Measurements from ENCODE around the gene SNRNP27.

DNA sequence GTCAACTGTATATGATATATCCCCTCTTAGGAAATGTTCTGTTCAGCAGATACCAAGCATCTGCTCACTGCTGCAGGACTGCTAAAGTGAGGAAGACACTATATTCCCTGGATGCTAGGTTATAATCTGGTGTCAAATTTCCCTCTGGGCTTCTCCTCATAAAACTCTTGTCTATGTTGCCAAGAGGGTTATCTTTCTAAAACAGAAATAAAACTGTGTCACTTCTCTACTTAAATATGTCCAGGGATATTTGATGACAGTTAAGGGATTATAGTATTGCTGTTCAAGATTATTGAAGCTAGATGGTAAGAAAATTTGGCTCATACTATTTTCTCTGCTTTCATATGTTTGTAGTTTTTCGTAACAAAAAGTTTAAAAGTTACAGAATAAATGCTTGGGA lies 30.5 kb upstream of the SNRNP27 start:
- TF ChIP-seq CSRNP3 (CRISPR knock-in tag; IDR thresholded peaks at IDR 0.05) (no peak), TOX (CRISPR knock-in tag; IDR thresholded peaks at IDR 0.05; ENCODE audit: borderline replicate concordance) (no peak), ZNF70 (CRISPR knock-in tag; IDR thresholded peaks at IDR 0.05) (no peak), ISL1 (CRISPR knock-in tag; IDR thresholded peaks at IDR 0.05) (no peak), ZNF565 (CRISPR knock-in tag; conservative IDR thresholded peaks at IDR 0.05; ENCODE audit: low read depth) (no peak), OSR1 (CRISPR knock-in tag; IDR thresholded peaks at IDR 0.05) (no peak), ZC3H10 (CRISPR knock-in tag; IDR thresholded peaks at IDR 0.05) (no peak), ZFP3 (CRISPR knock-in tag; IDR thresholded peaks at IDR 0.05) (no peak), ARNTL (CRISPR knock-in tag; IDR thresholded peaks at IDR 0.05; ENCODE audit: borderline replicate concordance, low read depth) (no peak), POU6F1 (CRISPR knock-in tag; IDR thresholded peaks at IDR 0.05; ENCODE audit: borderline replicate concordance, low read depth) (no peak)
